Activated naive CD4-positive, alpha-beta T cell treated with anti-CD3 and anti-CD28 coated beads, Interleukin-2, amount 10 ng/mL, durations not matched to agents 7 days and 5 days (primary cell): ENCODE measurements around the gene PHF21A.

Experiments
- CTCF ChIA-PET: fragments of 350-600 bp; sonication (Branson Sonifier 250); formaldehyde crosslinking; loops from one replicate; lab custom pipeline; 2021; ENCODE audit warnings: antibody characterized with exemption; lab: Charles Lee
- DNase-seq: peaks from one replicate; pipeline ENCODE4 v3.0.0-alpha.2; 2020
- H3K27ac Mint-ChIP-seq: one replicate; pipeline ENCODE4 v1.8.0; 2021; ENCODE audit warnings: mild to moderate bottlenecking, moderate library complexity, mixed read lengths
- H3K27me3 Mint-ChIP-seq: one replicate; pipeline ENCODE4 v1.8.0; 2021; ENCODE audit warnings: mild to moderate bottlenecking, mixed read lengths
- H3K36me3 Mint-ChIP-seq: one replicate; pipeline ENCODE4 v1.8.0; 2021; ENCODE audit warnings: mixed read lengths
- H3K4me1 Mint-ChIP-seq: one replicate; pipeline ENCODE4 v1.8.0; 2021; ENCODE audit warnings: mixed read lengths
- H3K4me3 Mint-ChIP-seq: one replicate; pipeline ENCODE4 v1.8.0; 2021; ENCODE audit warnings: mild to moderate bottlenecking, moderate library complexity, mixed read lengths
- H3K9me3 Mint-ChIP-seq: one replicate; pipeline ENCODE4 v1.8.0; 2021; ENCODE audit warnings: mixed read lengths

PHF21A gene

GRCh38 chr11:45959851-45960250 lies 161.4 kb downstream of the PHF21A start:
- no peaks in the 10 kb centered on the region for H3K27me3 Mint-ChIP-seq
- no peak overlapping the region for H3K4me3 Mint-ChIP-seq
- H3K27ac Mint-ChIP-seq: no peak overlapping the region
- DNase-seq: no peak
- no peaks in the 10 kb centered on the region for H3K9me3 Mint-ChIP-seq
- CTCF ChIA-PET: interaction anchor here (1.1 kb wide), 1 partner anchor 47 kb away, joined by 3 read pairs; no protein-coding TSS in a partner anchor
- peaks cover 11% of the 10 kb centered on the region for H3K36me3 Mint-ChIP-seq
- no peaks in the 10 kb centered on the region for H3K4me1 Mint-ChIP-seq

GRCh38 chr11:45949992-45950407 lies 171.3 kb downstream of the PHF21A start:
- Mint-ChIP-seq H3K4me3 (no peak overlapping the region), H3K9me3 (no peaks in the 10 kb centered on the region), H3K27ac (no peak overlapping the region), H3K27me3 (no peaks in the 10 kb centered on the region), H3K36me3 (peaks cover 17% of the 10 kb centered on the region), H3K4me1 (no peaks in the 10 kb centered on the region)
- no peak for DNase-seq
- CTCF ChIA-PET: interaction anchor here (1.4 kb wide), 1 partner anchor 15 kb away, joined by 8 read pairs; no protein-coding TSS in a partner anchor

GRCh38 chr11:45948356-45948755 lies 172.9 kb downstream of the PHF21A start:
- Mint-ChIP-seq H3K9me3 (no peaks in the 10 kb centered on the region), H3K36me3 (peaks cover 20% of the 10 kb centered on the region), H3K4me3 (no peak overlapping the region), H3K27me3 (no peaks in the 10 kb centered on the region), H3K27ac (no peak overlapping the region), H3K4me1 (no peaks in the 10 kb centered on the region)
- CTCF ChIA-PET: interaction anchor here (0.9 to 2.1 kb wide), 3 partner anchors 9 to 19 kb away, joined by 3 to 8 read pairs (median 4); no protein-coding TSS in a partner anchor
- no peak for DNase-seq

- CTCF ChIA-PET: interaction anchor here (0.9 to 2.1 kb wide), 3 partner anchors 9 to 19 kb away, joined by 3 to 8 read pairs (median 4); no protein-coding TSS in a partner anchor
- no peak overlapping the region for H3K27ac Mint-ChIP-seq
- H3K27me3 Mint-ChIP-seq: no peaks in the 10 kb centered on the region
- no peak for DNase-seq
- no peaks in the 10 kb centered on the region for H3K9me3 Mint-ChIP-seq
- H3K4me3 Mint-ChIP-seq: no peak overlapping the region
- H3K4me1 Mint-ChIP-seq: no peaks in the 10 kb centered on the region
- peaks cover 19% of the 10 kb centered on the region for H3K36me3 Mint-ChIP-seq
Measured at GRCh38 chr11:45947885-45948284, 173.4 kb downstream of the PHF21A start.

GRCh38 chr11:45945397-45945999 lies 175.8 kb downstream of the PHF21A start:
- DNase-seq: no peak
- Mint-ChIP-seq H3K27me3 (no peaks in the 10 kb centered on the region), H3K36me3 (peaks cover 18% of the 10 kb centered on the region), H3K27ac (no peak overlapping the region), H3K4me1 (no peaks in the 10 kb centered on the region), H3K4me3 (no peak overlapping the region), H3K9me3 (no peaks in the 10 kb centered on the region)
- CTCF ChIA-PET: no interaction called here

GRCh38 chr11:45942381-45942780 lies 178.9 kb downstream of the PHF21A start:
- H3K9me3 Mint-ChIP-seq: no peaks in the 10 kb centered on the region

GRCh38 chr11:45941285-45941684 lies 180.0 kb downstream of the PHF21A start:
- Mint-ChIP-seq H3K9me3 (no peaks in the 10 kb centered on the region), H3K4me1 (no peaks in the 10 kb centered on the region), H3K27me3 (no peaks in the 10 kb centered on the region), H3K36me3 (peaks cover 16% of the 10 kb centered on the region), H3K4me3 (no peak overlapping the region), H3K27ac (no peak overlapping the region)
- DNase-seq: no peak
- CTCF ChIA-PET: interaction anchor here (2.2 kb wide), 1 partner anchor 24 kb away, joined by 6 read pairs; no protein-coding TSS in a partner anchor

More at GRCh38 chr11:45942381-45942780, 178.9 kb downstream of the PHF21A start:
- Mint-ChIP-seq H3K27me3 (no peaks in the 10 kb centered on the region), H3K27ac (no peak overlapping the region), H3K4me3 (no peak overlapping the region), H3K4me1 (no peaks in the 10 kb centered on the region), H3K36me3 (peaks cover 14% of the 10 kb centered on the region)
- CTCF ChIA-PET: interaction anchor here (0.7 to 2.2 kb wide), 2 partner anchors 23 to 182 kb away, joined by 3 to 6 read pairs; no protein-coding TSS in a partner anchor
- no peak for DNase-seq

- Mint-ChIP-seq H3K27me3 (no peaks in the 10 kb centered on the region), H3K4me1 (no peaks in the 10 kb centered on the region), H3K27ac (no peak overlapping the region), H3K4me3 (no peak overlapping the region), H3K9me3 (no peaks in the 10 kb centered on the region), H3K36me3 (peaks cover 5% of the 10 kb centered on the region)
- CTCF ChIA-PET: interaction anchor here (0.6 kb wide), 1 partner anchor 19 kb away, joined by 3 read pairs; no protein-coding TSS in a partner anchor
- DNase-seq: no peak
Measured at GRCh38 chr11:45939836-45940235, 181.4 kb downstream of the PHF21A start.

- DNase-seq: no peak
- CTCF ChIA-PET: interaction anchor here (2.1 kb wide), 1 partner anchor 27 kb away, joined by 6 read pairs; no protein-coding TSS in a partner anchor
- Mint-ChIP-seq H3K9me3 (no peaks in the 10 kb centered on the region), H3K36me3 (peaks cover 7% of the 10 kb centered on the region), H3K27me3 (no peaks in the 10 kb centered on the region), H3K4me1 (no peaks in the 10 kb centered on the region), H3K4me3 (no peak overlapping the region), H3K27ac (no peak overlapping the region)
Measured at GRCh38 chr11:45937916-45938315, 183.3 kb downstream of the PHF21A start.

GRCh38 chr11:45936511-45937054 lies 184.7 kb downstream of the PHF21A start:
- no peak for DNase-seq
- H3K4me1 Mint-ChIP-seq: peaks cover 2% of the 10 kb centered on the region
- peaks cover 8% of the 10 kb centered on the region for H3K36me3 Mint-ChIP-seq
- no peaks in the 10 kb centered on the region for H3K9me3 Mint-ChIP-seq
- H3K27ac Mint-ChIP-seq: no peak overlapping the region
- CTCF ChIA-PET: interaction anchor here (2.1 kb wide), 1 partner anchor 29 kb away, joined by 6 read pairs; no protein-coding TSS in a partner anchor
- no peak overlapping the region for H3K4me3 Mint-ChIP-seq
- H3K27me3 Mint-ChIP-seq: no peaks in the 10 kb centered on the region

- Mint-ChIP-seq H3K27ac (no peak overlapping the region), H3K4me3 (no peak overlapping the region), H3K27me3 (no peaks in the 10 kb centered on the region), H3K36me3 (peaks cover 10% of the 10 kb centered on the region), H3K4me1 (peaks cover 13% of the 10 kb centered on the region), H3K9me3 (no peaks in the 10 kb centered on the region)
- CTCF ChIA-PET: interaction anchor here (2.1 kb wide), 1 partner anchor 30 kb away, joined by 6 read pairs; no protein-coding TSS in a partner anchor
- DNase-seq: no peak
Measured at GRCh38 chr11:45935349-45936064, 185.7 kb downstream of the PHF21A start.

GRCh38 chr11:45934580-45935318 lies 186.5 kb downstream of the PHF21A start:
- Mint-ChIP-seq H3K4me1 (peaks cover 21% of the 10 kb centered on the region), H3K27me3 (no peaks in the 10 kb centered on the region), H3K36me3 (peaks cover 10% of the 10 kb centered on the region), H3K9me3 (no peaks in the 10 kb centered on the region), H3K4me3 (no peak overlapping the region), H3K27ac (peak overlapping the region; percentile 33)
- CTCF ChIA-PET: no interaction called here
- DNase-seq: no peak

GRCh38 chr11:45933846-45934579 lies 187.2 kb downstream of the PHF21A start:
- H3K9me3 Mint-ChIP-seq: no peaks in the 10 kb centered on the region
- peaks cover 10% of the 10 kb centered on the region for H3K36me3 Mint-ChIP-seq
- no peak overlapping the region for H3K27ac Mint-ChIP-seq
- CTCF ChIA-PET: no interaction called here
- no peak for DNase-seq
- no peak overlapping the region for H3K4me3 Mint-ChIP-seq
- peaks cover 26% of the 10 kb centered on the region for H3K4me1 Mint-ChIP-seq
- no peaks in the 10 kb centered on the region for H3K27me3 Mint-ChIP-seq
